ENCODE data around the gene DNM3.

DNA sequence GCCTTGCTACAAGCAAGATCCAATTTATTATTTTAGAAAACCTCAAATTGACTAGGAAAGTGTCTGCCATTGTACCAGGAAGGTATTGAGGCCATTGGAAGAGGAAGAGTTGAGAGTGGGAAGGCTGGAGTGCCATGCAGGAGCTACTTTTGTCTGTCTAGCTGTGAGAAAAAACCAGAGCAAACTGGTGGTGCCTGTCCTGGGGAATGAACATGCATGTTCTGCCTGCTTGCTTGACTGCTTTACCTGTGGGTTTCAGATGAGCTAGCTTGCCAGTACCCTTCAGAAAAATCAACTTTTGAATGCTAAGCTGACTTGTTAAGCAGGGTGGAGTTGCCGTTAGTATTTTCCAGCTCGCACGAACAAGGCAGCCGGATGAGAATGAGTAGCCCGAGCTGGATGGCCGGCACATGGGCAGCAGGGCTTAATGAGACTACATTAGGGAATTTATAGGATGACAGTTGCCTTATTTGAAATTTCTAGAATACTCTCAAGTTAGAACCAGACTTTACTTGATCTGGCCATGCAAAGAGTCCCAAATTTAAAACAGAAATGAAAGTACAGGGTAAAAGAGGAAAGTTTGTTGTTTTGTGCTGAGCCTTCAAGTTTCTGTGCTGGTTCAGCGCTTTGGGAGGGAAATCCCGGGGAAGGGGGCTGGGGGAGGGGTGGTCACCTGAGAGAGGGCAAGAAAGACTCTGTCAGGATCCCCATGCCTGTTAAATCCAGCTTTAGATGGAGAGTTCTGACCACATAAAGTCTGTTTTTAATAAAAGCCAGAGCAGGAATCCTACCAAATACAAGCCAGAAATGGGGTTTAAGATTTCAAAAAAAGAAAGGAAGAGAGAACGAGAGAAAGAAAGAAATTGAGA, 549.6 kb downstream of the DNM3 start:
- TF ChIP-seq, protein P1, sequence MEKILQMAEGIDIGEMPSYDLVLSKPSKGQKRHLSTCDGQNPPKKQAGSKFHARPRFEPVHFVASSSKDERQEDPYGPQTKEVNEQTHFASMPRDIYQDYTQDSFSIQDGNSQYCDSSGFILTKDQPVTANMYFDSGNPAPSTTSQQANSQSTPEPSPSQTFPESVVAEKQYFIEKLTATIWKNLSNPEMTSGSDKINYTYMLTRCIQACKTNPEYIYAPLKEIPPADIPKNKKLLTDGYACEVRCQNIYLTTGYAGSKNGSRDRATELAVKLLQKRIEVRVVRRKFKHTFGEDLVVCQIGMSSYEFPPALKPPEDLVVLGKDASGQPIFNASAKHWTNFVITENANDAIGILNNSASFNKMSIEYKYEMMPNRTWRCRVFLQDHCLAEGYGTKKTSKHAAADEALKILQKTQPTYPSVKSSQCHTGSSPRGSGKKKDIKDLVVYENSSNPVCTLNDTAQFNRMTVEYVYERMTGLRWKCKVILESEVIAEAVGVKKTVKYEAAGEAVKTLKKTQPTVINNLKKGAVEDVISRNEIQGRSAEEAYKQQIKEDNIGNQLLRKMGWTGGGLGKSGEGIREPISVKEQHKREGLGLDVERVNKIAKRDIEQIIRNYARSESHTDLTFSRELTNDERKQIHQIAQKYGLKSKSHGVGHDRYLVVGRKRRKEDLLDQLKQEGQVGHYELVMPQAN (IDR thresholded peaks at IDR 0.05; ENCODE audit: borderline replicate concordance): no peak
- no peak for TF ChIP-seq HIVEP1 (CRISPR knock-in tag; IDR thresholded peaks at IDR 0.05)
- TF ChIP-seq, protein P2, sequence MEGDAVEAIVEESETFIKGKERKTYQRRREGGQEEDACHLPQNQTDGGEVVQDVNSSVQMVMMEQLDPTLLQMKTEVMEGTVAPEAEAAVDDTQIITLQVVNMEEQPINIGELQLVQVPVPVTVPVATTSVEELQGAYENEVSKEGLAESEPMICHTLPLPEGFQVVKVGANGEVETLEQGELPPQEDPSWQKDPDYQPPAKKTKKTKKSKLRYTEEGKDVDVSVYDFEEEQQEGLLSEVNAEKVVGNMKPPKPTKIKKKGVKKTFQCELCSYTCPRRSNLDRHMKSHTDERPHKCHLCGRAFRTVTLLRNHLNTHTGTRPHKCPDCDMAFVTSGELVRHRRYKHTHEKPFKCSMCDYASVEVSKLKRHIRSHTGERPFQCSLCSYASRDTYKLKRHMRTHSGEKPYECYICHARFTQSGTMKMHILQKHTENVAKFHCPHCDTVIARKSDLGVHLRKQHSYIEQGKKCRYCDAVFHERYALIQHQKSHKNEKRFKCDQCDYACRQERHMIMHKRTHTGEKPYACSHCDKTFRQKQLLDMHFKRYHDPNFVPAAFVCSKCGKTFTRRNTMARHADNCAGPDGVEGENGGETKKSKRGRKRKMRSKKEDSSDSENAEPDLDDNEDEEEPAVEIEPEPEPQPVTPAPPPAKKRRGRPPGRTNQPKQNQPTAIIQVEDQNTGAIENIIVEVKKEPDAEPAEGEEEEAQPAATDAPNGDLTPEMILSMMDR (IDR thresholded peaks at IDR 0.05 in 2 of 3, conservative IDR thresholded peaks at IDR 0.05 in 1 of 3; ENCODE audit: insufficient read depth in 2 of 3, low read depth in 1 of 3, low read length in 3 of 3): no peak
- TF ChIP-seq, protein P3, sequence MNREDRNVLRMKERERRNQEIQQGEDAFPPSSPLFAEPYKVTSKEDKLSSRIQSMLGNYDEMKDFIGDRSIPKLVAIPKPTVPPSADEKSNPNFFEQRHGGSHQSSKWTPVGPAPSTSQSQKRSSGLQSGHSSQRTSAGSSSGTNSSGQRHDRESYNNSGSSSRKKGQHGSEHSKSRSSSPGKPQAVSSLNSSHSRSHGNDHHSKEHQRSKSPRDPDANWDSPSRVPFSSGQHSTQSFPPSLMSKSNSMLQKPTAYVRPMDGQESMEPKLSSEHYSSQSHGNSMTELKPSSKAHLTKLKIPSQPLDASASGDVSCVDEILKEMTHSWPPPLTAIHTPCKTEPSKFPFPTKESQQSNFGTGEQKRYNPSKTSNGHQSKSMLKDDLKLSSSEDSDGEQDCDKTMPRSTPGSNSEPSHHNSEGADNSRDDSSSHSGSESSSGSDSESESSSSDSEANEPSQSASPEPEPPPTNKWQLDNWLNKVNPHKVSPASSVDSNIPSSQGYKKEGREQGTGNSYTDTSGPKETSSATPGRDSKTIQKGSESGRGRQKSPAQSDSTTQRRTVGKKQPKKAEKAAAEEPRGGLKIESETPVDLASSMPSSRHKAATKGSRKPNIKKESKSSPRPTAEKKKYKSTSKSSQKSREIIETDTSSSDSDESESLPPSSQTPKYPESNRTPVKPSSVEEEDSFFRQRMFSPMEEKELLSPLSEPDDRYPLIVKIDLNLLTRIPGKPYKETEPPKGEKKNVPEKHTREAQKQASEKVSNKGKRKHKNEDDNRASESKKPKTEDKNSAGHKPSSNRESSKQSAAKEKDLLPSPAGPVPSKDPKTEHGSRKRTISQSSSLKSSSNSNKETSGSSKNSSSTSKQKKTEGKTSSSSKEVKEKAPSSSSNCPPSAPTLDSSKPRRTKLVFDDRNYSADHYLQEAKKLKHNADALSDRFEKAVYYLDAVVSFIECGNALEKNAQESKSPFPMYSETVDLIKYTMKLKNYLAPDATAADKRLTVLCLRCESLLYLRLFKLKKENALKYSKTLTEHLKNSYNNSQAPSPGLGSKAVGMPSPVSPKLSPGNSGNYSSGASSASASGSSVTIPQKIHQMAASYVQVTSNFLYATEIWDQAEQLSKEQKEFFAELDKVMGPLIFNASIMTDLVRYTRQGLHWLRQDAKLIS (CRISPR knock-in tag; IDR thresholded peaks at IDR 0.05): no peak
- no peak for TF ChIP-seq YBX1 (IDR thresholded peaks at IDR 0.05)
